Activated CD4-positive, alpha-beta T cell treated with anti-CD3 and anti-CD28 coated beads, Interleukin-2, amount 10 ng/mL, durations not matched to agents 24 days and 14 days (primary cell): ENCODE results near the gene SAMD4A. TPM values are rescaled to one million over a fixed set of nuclear protein-coding genes. Genes with fewer than 3 reads are reported as not detected.

Experiments used
- DNase-seq: peaks from one replicate; pipeline ENCODE4 v3.0.0; 2022
- H3K27ac Mint-ChIP-seq: one replicate; pipeline ENCODE4 v1.8.0; 2022; ENCODE audit warnings: mild to moderate bottlenecking, mixed read lengths
- H3K27me3 Mint-ChIP-seq: one replicate; pipeline ENCODE4 v1.8.0; 2022; ENCODE audit warnings: mixed read lengths
- H3K36me3 Mint-ChIP-seq: one replicate; pipeline ENCODE4 v1.8.0; 2022; ENCODE audit warnings: low read depth, mild to moderate bottlenecking, mixed read lengths
- H3K4me1 Mint-ChIP-seq: one replicate; pipeline ENCODE4 v1.8.0; 2021; ENCODE audit warnings: mixed read lengths
- H3K4me3 Mint-ChIP-seq: one replicate; pipeline ENCODE4 v1.8.0; 2022; ENCODE audit warnings: mild to moderate bottlenecking, moderate library complexity, mixed read lengths
- H3K9me3 Mint-ChIP-seq: one replicate; pipeline ENCODE4 v1.8.0; 2021; ENCODE audit warnings: mixed read lengths
- intact Hi-C: fragments of 100-400 bp; cut with micrococcal nuclease; formaldehyde crosslinking; loops from one replicate; pipeline ENCODE4 v1.15.1; 2023
- total RNA-seq: library from RNA; stranded (reverse); gene quantifications from 2 replicates; pipeline ENCODE4 v1.2.3, GENCODE V29; 2022

Gene SAMD4A
- total RNA-seq, 1 donor from 2014 or later: 4.6 TPM

GRCh38 chr14:54823757-54824549 is 257.0 kb downstream of the SAMD4A start:
- Mint-ChIP-seq H3K36me3 (no peaks in the 10 kb centered on the region), H3K27ac (no peak overlapping the region), H3K4me1 (no peaks in the 10 kb centered on the region), H3K27me3 (peaks cover 20% of the 10 kb centered on the region), H3K4me3 (no peak overlapping the region), H3K9me3 (peaks cover 19% of the 10 kb centered on the region)
- DNase-seq: no peak
- intact Hi-C loops: no loop called here

GRCh38 chr14:54828037-54828436 is 261.1 kb downstream of the SAMD4A start:
- H3K27ac Mint-ChIP-seq: no peak overlapping the region
- H3K27me3 Mint-ChIP-seq: peaks cover 3% of the 10 kb centered on the region
- no peak for DNase-seq
- no peaks in the 10 kb centered on the region for H3K4me1 Mint-ChIP-seq
- no peak overlapping the region for H3K4me3 Mint-ChIP-seq
- intact Hi-C loops: no loop called here
- peaks cover 27% of the 10 kb centered on the region for H3K9me3 Mint-ChIP-seq
- peaks cover 2% of the 10 kb centered on the region for H3K36me3 Mint-ChIP-seq

- no peaks in the 10 kb centered on the region for H3K27me3 Mint-ChIP-seq
- peaks cover 21% of the 10 kb centered on the region for H3K9me3 Mint-ChIP-seq
- H3K36me3 Mint-ChIP-seq: peaks cover 2% of the 10 kb centered on the region
- no peaks in the 10 kb centered on the region for H3K4me1 Mint-ChIP-seq
- DNase-seq: no peak
- H3K27ac Mint-ChIP-seq: no peak overlapping the region
- H3K4me3 Mint-ChIP-seq: no peak overlapping the region
- intact Hi-C loops: no loop called here
Measured at GRCh38 chr14:54829486-54830224, 262.7 kb downstream of the SAMD4A start.

- Mint-ChIP-seq H3K27ac (no peak overlapping the region), H3K4me3 (no peak overlapping the region), H3K36me3 (peaks cover 2% of the 10 kb centered on the region), H3K4me1 (no peaks in the 10 kb centered on the region), H3K9me3 (peaks cover 16% of the 10 kb centered on the region), H3K27me3 (no peaks in the 10 kb centered on the region)
- DNase-seq: no peak
- intact Hi-C loops: no loop called here
Measured at GRCh38 chr14:54830650-54831049, 263.7 kb downstream of the SAMD4A start.

GRCh38 chr14:54834081-54834480 is 267.2 kb downstream of the SAMD4A start:
- no peak for DNase-seq
- Mint-ChIP-seq H3K4me3 (no peak overlapping the region), H3K4me1 (peaks cover 2% of the 10 kb centered on the region), H3K27ac (no peak overlapping the region), H3K9me3 (peaks cover 8% of the 10 kb centered on the region), H3K36me3 (peaks cover 8% of the 10 kb centered on the region), H3K27me3 (no peaks in the 10 kb centered on the region)
- intact Hi-C loops: no loop called here

GRCh38 chr14:54834727-54835126 is 267.8 kb downstream of the SAMD4A start:
- Mint-ChIP-seq H3K27ac (no peak overlapping the region), H3K9me3 (peaks cover 8% of the 10 kb centered on the region), H3K4me1 (peaks cover 2% of the 10 kb centered on the region), H3K4me3 (no peak overlapping the region), H3K27me3 (no peaks in the 10 kb centered on the region), H3K36me3 (peaks cover 13% of the 10 kb centered on the region)
- intact Hi-C loops: no loop called here
- DNase-seq: no peak

GRCh38 chr14:54836231-54836630 is 269.3 kb downstream of the SAMD4A start:
- H3K27me3 Mint-ChIP-seq: no peaks in the 10 kb centered on the region
- peaks cover 2% of the 10 kb centered on the region for H3K4me1 Mint-ChIP-seq
- intact Hi-C loops: no loop called here
- no peak for DNase-seq
- no peak overlapping the region for H3K4me3 Mint-ChIP-seq
- H3K27ac Mint-ChIP-seq: no peak overlapping the region
- peaks cover under 1% of the 10 kb centered on the region for H3K9me3 Mint-ChIP-seq
- H3K36me3 Mint-ChIP-seq: peaks cover 28% of the 10 kb centered on the region

GRCh38 chr14:54837508-54838149 is 270.7 kb downstream of the SAMD4A start:
- Mint-ChIP-seq H3K4me3 (no peak overlapping the region), H3K27me3 (no peaks in the 10 kb centered on the region), H3K36me3 (peaks cover 38% of the 10 kb centered on the region), H3K27ac (no peak overlapping the region), H3K4me1 (peaks cover 2% of the 10 kb centered on the region), H3K9me3 (peaks cover 4% of the 10 kb centered on the region)
- DNase-seq: no peak
- intact Hi-C loops: no loop called here

GRCh38 chr14:54838931-54839512 is 272.1 kb downstream of the SAMD4A start:
- no peak overlapping the region for H3K27ac Mint-ChIP-seq
- peaks cover 4% of the 10 kb centered on the region for H3K9me3 Mint-ChIP-seq
- no peak overlapping the region for H3K4me3 Mint-ChIP-seq
- peaks cover 2% of the 10 kb centered on the region for H3K4me1 Mint-ChIP-seq
- intact Hi-C loops: no loop called here
- H3K27me3 Mint-ChIP-seq: no peaks in the 10 kb centered on the region
- peaks cover 37% of the 10 kb centered on the region for H3K36me3 Mint-ChIP-seq
- DNase-seq: no peak

- intact Hi-C loops: no loop called here
- peaks cover 4% of the 10 kb centered on the region for H3K9me3 Mint-ChIP-seq
- H3K27ac Mint-ChIP-seq: no peak overlapping the region
- H3K4me1 Mint-ChIP-seq: peaks cover 2% of the 10 kb centered on the region
- peaks cover 44% of the 10 kb centered on the region for H3K36me3 Mint-ChIP-seq
- no peaks in the 10 kb centered on the region for H3K27me3 Mint-ChIP-seq
- no peak overlapping the region for H3K4me3 Mint-ChIP-seq
- DNase-seq: no peak
Measured at GRCh38 chr14:54839701-54840119, 272.8 kb downstream of the SAMD4A start.

GRCh38 chr14:54840336-54840735 is 273.4 kb downstream of the SAMD4A start:
- peaks cover 44% of the 10 kb centered on the region for H3K36me3 Mint-ChIP-seq

GRCh38 chr14:54840798-54841197 is 273.9 kb downstream of the SAMD4A start:
- intact Hi-C loops: no loop called here
- peaks cover 46% of the 10 kb centered on the region for H3K36me3 Mint-ChIP-seq
- H3K27me3 Mint-ChIP-seq: no peaks in the 10 kb centered on the region
- H3K4me3 Mint-ChIP-seq: no peak overlapping the region
- peaks cover 4% of the 10 kb centered on the region for H3K9me3 Mint-ChIP-seq
- DNase-seq: peak; percentile 27
- no peak overlapping the region for H3K27ac Mint-ChIP-seq
- H3K4me1 Mint-ChIP-seq: peaks cover 2% of the 10 kb centered on the region

More at GRCh38 chr14:54840336-54840735, 273.4 kb downstream of the SAMD4A start:
- no peak for DNase-seq
- no peak overlapping the region for H3K4me3 Mint-ChIP-seq
- no peak overlapping the region for H3K27ac Mint-ChIP-seq
- peaks cover 2% of the 10 kb centered on the region for H3K4me1 Mint-ChIP-seq
- no peaks in the 10 kb centered on the region for H3K27me3 Mint-ChIP-seq
- peaks cover 4% of the 10 kb centered on the region for H3K9me3 Mint-ChIP-seq
- intact Hi-C loops: no loop called here
